HUES6 (cell line): ENCODE results near the gene KDM4C.
"Not testable (repeated sequence)": the region's sequence is repeated elsewhere in the genome, so short reads cannot be mapped to it uniquely, and the experiment has no call there.

Experiments used
- H3K27ac ChIP-seq: 2 replicates; pipeline ENCODE4 v1.7.0; 2013; ENCODE audit warnings: low read depth, mild to moderate bottlenecking, low read length, inconsistent platforms
- H3K27me3 ChIP-seq: 2 replicates; pipeline ENCODE4 v1.6.1; 2013; ENCODE audit warnings: low read length; ENCODE audit not compliant: control insufficient read depth, insufficient read depth
- H3K36me3 ChIP-seq: 2 replicates; pipeline ENCODE4 v1.6.1; 2013; ENCODE audit warnings: low read length; ENCODE audit not compliant: control insufficient read depth, insufficient read depth
- H3K4me1 ChIP-seq: 2 replicates; pipeline ENCODE4 v1.6.1; 2013; ENCODE audit warnings: low read length; ENCODE audit not compliant: control insufficient read depth, insufficient read depth
- H3K4me3 ChIP-seq: 2 replicates; pipeline ENCODE4 v1.5.1; 2013; ENCODE audit warnings: low read depth, low read length
- H3K9ac ChIP-seq: one replicate; pipeline ENCODE4 v1.6.1; 2013; ENCODE audit warnings: mild to moderate bottlenecking, low read length
- H3K9me3 ChIP-seq: 2 replicates; pipeline ENCODE4 v1.6.1; 2013; ENCODE audit warnings: low read depth, low read length; ENCODE audit not compliant: control insufficient read depth, insufficient read depth

The KDM4C gene

DNA sequence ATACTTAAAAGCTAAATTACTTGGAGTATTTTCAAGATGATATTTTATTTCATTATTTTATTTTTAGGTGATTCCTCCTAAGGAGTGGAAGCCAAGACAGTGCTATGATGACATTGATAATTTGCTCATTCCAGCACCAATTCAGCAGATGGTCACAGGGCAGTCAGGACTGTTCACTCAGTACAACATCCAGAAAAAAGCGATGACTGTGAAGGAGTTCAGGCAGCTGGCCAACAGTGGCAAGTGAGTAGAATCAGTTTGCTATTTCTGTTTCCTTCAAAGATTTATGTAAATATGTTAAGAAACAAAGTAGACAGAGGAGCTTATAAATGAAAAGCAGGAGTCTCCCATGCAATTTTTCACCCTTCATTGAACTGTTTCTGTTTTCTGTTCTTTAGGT, 47.8 kb downstream of the KDM4C start:
- H3K36me3 ChIP-seq: peaks cover 20% of the 10 kb centered on the region
- H3K27me3 ChIP-seq: no peaks in the 10 kb centered on the region
- peaks cover 10% of the 10 kb centered on the region for H3K9me3 ChIP-seq
- H3K9ac ChIP-seq: no peak overlapping the region
- H3K4me3 ChIP-seq: no peak overlapping the region
- H3K27ac ChIP-seq: no peak overlapping the region
- H3K4me1 ChIP-seq: no peaks in the 10 kb centered on the region

DNA sequence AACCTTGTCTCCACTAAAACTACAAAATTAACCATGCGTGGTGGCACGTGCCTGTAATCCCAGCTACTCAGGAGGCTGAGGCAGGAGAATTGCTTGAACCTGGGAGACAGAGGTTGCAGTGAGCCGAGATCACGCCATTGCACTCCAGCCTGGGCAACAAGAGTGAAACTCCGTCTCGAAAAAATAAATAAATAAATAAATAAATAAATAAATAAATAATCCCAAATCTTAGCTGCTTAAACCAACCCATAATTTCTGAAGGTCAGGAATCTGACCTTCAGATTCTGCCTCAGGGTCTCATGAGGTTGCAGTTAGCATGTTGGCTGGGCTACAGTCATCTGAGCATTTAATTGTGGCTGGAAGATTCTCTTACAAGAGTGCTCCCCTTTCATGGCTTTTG, 48.5 kb downstream of the KDM4C start:
- H3K9me3 ChIP-seq, H3K27ac ChIP-seq, H3K4me1 ChIP-seq, H3K9ac ChIP-seq, H3K27me3 ChIP-seq, H3K4me3 ChIP-seq: not testable (repeated sequence)
- H3K36me3 ChIP-seq: peaks cover 20% of the 10 kb centered on the region

DNA sequence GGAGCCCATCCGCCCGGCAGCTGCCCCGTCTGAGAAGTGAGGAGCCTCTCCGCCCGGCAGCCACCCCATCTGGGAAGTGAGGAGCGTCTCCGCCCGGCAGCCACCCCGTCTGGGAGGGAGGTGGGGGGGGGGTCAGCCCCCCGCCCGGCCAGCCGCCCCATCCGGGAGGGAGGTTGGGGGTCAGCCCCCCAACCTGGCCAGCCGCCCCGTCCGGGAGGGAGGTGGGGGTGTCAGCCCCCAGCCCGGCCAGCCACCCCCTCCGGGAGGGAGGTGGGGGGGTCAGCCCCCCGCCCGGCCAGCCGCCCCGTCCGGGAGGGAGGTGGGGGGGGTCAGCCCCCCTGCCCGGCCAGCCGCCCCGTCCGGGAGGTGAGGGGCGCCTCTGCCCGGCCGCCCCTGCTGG, 49.9 kb downstream of the KDM4C start:
- H3K9ac ChIP-seq, H3K27me3 ChIP-seq, H3K4me1 ChIP-seq, H3K4me3 ChIP-seq, H3K27ac ChIP-seq, H3K9me3 ChIP-seq: not testable (repeated sequence)
- H3K36me3 ChIP-seq: peaks cover 20% of the 10 kb centered on the region

DNA sequence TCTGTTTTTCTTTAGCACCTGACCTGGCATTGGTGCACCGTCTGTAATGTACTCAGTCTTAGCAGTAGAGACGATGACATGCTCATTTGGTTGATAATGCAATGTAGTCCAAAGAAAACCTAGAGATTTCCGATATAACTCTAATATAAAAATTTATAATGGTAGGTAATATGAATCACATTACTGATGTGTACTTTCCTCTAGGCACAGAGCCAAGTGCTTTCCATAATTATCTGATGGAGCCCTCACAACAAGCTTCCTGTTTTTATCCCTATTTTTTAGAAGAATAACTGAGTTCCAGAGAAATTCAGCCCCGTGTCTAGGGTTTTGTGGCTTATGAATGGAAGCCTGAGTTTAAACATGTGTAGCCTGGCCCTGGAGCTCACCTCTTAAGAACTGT, 53.7 kb downstream of the KDM4C start:
- Histone ChIP-seq H3K9me3 (peaks cover 4% of the 10 kb centered on the region; the same call in 1 of the 2 replicates), H3K27ac (no peak overlapping the region), H3K4me3 (no peak overlapping the region), H3K4me1 (no peaks in the 10 kb centered on the region), H3K27me3 (no peaks in the 10 kb centered on the region), H3K36me3 (peaks cover 8% of the 10 kb centered on the region), H3K9ac (no peak overlapping the region)

DNA sequence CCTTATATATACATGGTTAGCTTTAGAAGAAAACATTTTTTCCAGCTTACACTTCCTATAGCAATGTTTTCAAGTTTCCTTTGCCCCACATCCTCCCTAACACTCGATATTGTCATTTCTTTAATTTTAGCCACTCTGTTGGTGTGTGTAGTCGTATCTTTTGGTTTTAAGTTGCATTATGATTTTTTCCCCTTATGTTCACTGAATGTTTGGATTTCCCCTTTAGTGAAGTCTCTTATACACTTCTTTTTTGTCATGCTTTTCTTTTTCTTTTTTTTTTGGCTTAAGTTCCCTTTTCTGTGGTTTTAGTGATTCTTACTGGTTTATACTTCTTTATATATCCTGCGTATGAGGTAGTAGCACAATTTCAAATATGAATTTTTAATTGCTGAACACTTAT, 58.8 kb downstream of the KDM4C start:
- Histone ChIP-seq H3K4me3 (no peak overlapping the region), H3K9ac (no peak overlapping the region), H3K27ac (no peak overlapping the region), H3K4me1 (peaks cover 23% of the 10 kb centered on the region; the same call in 1 of the 2 replicates), H3K27me3 (no peaks in the 10 kb centered on the region), H3K9me3 (no peaks in the 10 kb centered on the region), H3K36me3 (no peaks in the 10 kb centered on the region; the same call in 1 of the 2 replicates)

DNA sequence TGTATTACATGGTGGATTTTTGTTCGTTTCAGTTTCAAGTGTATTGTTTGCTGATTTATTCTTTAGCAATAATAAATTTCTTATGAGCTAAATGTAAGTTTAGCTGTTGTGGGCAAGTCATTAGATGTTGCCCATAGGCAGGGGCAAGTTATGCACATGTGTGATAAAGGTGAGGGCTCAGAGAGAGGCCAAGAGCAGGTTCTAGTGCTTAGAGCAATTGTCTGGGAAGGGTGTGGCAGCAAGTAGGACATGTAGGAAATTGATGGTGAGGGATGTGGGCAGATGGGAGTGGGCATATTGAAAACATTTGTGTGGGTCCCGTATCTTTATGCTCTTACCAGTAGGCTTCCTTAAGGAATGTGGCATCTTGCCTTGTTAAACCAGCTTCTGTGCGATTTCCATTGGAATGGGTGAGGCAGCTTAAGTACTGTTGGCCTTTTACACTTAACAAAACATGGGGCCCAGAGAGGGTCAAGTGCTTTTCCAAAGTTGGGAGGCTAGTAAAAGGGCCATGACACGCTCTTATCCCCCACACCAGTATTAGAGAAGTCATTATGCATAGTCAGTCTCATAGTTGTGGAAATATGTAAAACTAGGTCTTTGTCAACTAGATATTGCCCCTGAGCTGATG, 60.6 kb downstream of the KDM4C start:
- Histone ChIP-seq H3K4me1 (peaks cover 23% of the 10 kb centered on the region; the same call in 1 of the 2 replicates), H3K27me3 (no peaks in the 10 kb centered on the region), H3K4me3 (no peak overlapping the region)

DNA sequence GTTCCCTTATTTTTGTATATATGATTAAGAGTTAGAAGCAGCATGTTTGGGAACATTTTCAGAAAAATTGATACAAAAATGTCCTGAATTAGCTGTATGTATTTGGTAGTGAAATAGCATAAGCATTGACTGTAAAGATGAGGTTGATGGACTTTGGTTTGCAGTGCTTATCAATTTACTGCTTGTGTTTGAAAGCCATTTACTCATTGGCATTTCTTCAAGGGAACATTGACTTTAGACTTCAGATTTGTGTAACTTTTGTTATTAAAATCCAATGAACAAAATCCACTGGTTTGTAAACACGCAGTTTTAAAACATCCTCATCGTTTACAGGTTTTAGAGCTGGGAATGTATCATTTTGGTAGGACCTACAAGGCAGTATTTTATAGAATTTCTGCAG, 61.3 kb downstream of the KDM4C start:
- Histone ChIP-seq H3K36me3 (peaks cover 7% of the 10 kb centered on the region; the same call in 1 of the 2 replicates), H3K27me3 (no peaks in the 10 kb centered on the region), H3K4me1 (peaks cover 23% of the 10 kb centered on the region; the same call in 1 of the 2 replicates), H3K27ac (no peak overlapping the region), H3K4me3 (no peak overlapping the region), H3K9ac (no peak overlapping the region), H3K9me3 (no peaks in the 10 kb centered on the region)

More for the DNA sequence above, 60.6 kb downstream of the KDM4C start:
- H3K9ac ChIP-seq: no peak overlapping the region
- no peaks in the 10 kb centered on the region for H3K9me3 ChIP-seq
- peaks cover 4% of the 10 kb centered on the region; the same call in 1 of the 2 replicates for H3K36me3 ChIP-seq
- H3K27ac ChIP-seq: no peak overlapping the region

DNA sequence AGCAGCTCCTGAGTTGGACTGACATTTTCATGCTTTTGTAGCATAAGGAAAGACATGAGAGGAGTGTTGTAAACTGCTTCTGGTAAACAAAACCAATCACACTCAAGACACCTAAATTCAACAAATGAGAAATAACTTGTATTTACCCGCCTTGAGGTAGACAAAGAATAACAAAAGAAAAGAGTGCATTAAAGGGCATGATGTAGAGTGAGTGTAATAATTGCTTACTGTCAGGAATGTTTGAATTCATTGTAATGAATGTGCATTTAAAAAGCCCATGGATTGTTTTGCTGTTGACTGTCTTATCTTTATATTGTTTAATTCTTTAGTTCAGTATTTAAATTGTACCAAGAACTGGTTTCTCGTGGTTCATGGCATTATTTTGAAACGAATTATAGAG, 61.8 kb downstream of the KDM4C start:
- Histone ChIP-seq H3K9me3 (no peaks in the 10 kb centered on the region), H3K27ac (no peak overlapping the region), H3K27me3 (no peaks in the 10 kb centered on the region), H3K9ac (no peak overlapping the region), H3K4me3 (no peak overlapping the region), H3K36me3 (peaks cover 7% of the 10 kb centered on the region; the same call in 1 of the 2 replicates), H3K4me1 (peaks cover 23% of the 10 kb centered on the region; the same call in 1 of the 2 replicates)

DNA sequence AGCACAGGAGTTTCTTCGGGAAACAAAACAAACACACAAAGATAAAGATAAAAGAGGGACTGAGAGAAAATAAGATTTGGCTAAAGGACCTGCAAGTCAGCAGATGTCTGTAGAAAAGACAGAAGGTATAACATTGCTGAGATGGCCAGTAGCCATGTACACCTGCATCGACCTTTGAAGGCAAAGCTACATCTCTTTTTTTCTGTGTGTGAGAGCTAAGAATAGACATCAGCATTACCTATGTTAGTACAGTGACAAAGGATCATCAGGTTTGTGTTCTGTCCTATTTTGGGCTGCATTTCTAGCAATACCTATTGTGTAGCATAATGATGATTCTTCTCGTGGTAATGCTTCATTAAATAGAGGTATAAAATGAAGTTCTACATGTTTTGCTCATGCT, 64.9 kb downstream of the KDM4C start:
- H3K27me3 ChIP-seq: no peaks in the 10 kb centered on the region
- peaks cover 23% of the 10 kb centered on the region; the same call in 1 of the 2 replicates for H3K4me1 ChIP-seq
- no peak overlapping the region for H3K27ac ChIP-seq
- H3K4me3 ChIP-seq: no peak overlapping the region
- no peak overlapping the region for H3K9ac ChIP-seq
- no peaks in the 10 kb centered on the region for H3K9me3 ChIP-seq
- H3K36me3 ChIP-seq: peaks cover 7% of the 10 kb centered on the region; the same call in 1 of the 2 replicates

DNA sequence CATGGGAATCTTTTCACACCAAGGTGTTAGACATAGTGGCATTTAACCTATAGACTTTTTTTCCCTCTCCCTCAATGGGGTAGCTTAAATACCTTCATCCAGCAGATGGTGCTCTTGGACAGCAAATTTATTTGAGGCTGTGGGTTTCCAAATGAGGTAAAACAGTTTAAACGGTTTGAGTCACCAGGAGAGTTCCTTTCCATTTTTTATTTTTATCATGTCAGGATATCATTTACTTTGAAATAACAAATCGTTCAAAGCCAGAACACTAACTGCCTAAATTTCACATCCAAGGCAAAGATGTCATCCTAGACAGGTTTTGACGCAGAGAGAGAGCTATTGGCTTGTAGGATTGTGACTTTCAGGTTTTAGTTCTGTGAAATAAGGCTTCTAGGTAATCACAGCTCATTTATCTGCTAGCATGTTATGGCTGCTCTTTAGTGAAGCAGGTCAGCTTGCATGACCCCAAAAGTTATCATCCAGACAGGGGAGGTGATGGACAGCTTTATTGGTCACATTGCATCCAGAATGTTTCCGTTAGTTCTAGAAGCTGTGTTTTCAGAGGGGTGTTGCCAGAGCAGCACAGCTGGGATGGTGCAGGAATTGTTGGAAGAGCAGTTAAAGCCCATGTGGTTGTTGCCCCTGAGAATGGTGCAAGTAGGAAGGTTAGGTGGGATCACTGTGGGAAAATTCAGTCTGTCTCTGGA, 69.8 kb downstream of the KDM4C start:
- Histone ChIP-seq H3K36me3 (peaks cover 14% of the 10 kb centered on the region; the same call in 1 of the 2 replicates), H3K9me3 (peaks cover 5% of the 10 kb centered on the region; the same call in 1 of the 2 replicates), H3K27ac (no peak overlapping the region), H3K9ac (no peak overlapping the region), H3K4me1 (peaks cover 3% of the 10 kb centered on the region; the same call in 1 of the 2 replicates), H3K27me3 (no peaks in the 10 kb centered on the region), H3K4me3 (no peak overlapping the region)

DNA sequence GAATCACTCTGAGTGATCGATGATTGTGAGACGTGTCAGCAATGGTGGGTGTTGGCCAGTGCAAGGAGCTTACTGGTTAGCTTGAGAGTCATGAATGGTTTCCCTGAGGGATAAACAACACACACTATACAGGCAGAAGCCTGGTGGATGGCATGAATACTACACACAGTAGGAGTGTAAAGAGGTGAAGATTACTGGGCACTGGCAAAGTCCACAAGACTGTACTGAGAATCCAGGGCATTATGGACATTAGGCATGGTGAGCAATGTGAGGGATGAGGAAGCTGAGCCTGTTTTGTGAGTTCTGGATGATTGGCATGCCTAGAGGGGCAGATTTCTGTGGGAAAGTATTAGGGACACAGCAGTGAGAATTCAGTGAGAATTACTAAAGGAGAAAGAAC, 71.3 kb downstream of the KDM4C start:
- H3K36me3 ChIP-seq: peaks cover 6% of the 10 kb centered on the region; the same call in 1 of the 2 replicates
- peaks cover 3% of the 10 kb centered on the region; the same call in 1 of the 2 replicates for H3K4me1 ChIP-seq
- no peaks in the 10 kb centered on the region for H3K27me3 ChIP-seq
- H3K4me3 ChIP-seq: no peak overlapping the region
- no peak overlapping the region for H3K27ac ChIP-seq
- H3K9ac ChIP-seq: no peak overlapping the region
- H3K9me3 ChIP-seq: peaks cover 5% of the 10 kb centered on the region; the same call in 1 of the 2 replicates
